Neuronal stem cell (in vitro differentiated cells): ENCODE data around the gene RNF150.

Source experiments
- DNase-seq: peaks from one replicate; pipeline ENCODE4 v3.0.0-alpha.2; 2013; ENCODE audit warnings: low spot score
- H2AFZ ChIP-seq: one replicate; pipeline ENCODE4 v1.6.1; 2013; ENCODE audit warnings: mild to moderate bottlenecking, low read length, inconsistent platforms
- H2AK5ac ChIP-seq: 2 replicates; pipeline ENCODE4 v1.6.1; 2013; ENCODE audit warnings: low read depth, mild to moderate bottlenecking, inconsistent platforms, low read length, moderate library complexity, mixed read lengths
- H2BK120ac ChIP-seq: 2 replicates; pipeline ENCODE4 v1.6.1; 2013; ENCODE audit warnings: low read depth, mild to moderate bottlenecking, inconsistent platforms, low read length, moderate library complexity, mixed read lengths
- H2BK12ac ChIP-seq: one replicate; pipeline ENCODE4 v1.6.1; 2013; ENCODE audit warnings: low read length, inconsistent platforms
- H2BK15ac ChIP-seq: 2 replicates; pipeline ENCODE4 v1.6.1; 2013; ENCODE audit warnings: mild to moderate bottlenecking, low read length, inconsistent platforms, mixed read lengths
- H2BK5ac ChIP-seq: one replicate; pipeline ENCODE4 v1.6.1; 2013; ENCODE audit warnings: inconsistent platforms, mild to moderate bottlenecking, low read length, moderate library complexity
- H3K14ac ChIP-seq: one replicate; pipeline ENCODE4 v1.6.1; 2013; ENCODE audit warnings: low read length, inconsistent platforms
- H3K18ac ChIP-seq: 2 replicates; pipeline ENCODE4 v1.6.1; 2013; ENCODE audit warnings: low read length, inconsistent platforms
- H3K23ac ChIP-seq: 2 replicates; pipeline ENCODE4 v1.6.1; 2013; ENCODE audit warnings: low read depth, mild to moderate bottlenecking, mixed read lengths, low read length, inconsistent platforms; ENCODE audit not compliant: poor library complexity
- H3K27ac ChIP-seq: replicated peaks from 3 replicates; pipeline ENCODE4 v1.5.1; 2013; ENCODE audit warnings: low read length, inconsistent platforms
- H3K27me3 ChIP-seq, 3 experiments: 2 replicates each; pipeline ENCODE4 v1.6.1; 2013; ENCODE audit warnings: low read length in 3 of 3, mild to moderate bottlenecking in 2 of 3, inconsistent platforms in 1 of 3, low read depth in 1 of 3, mixed read lengths in 1 of 3, moderate library complexity in 1 of 3; ENCODE audit not compliant: control insufficient read depth in 3 of 3, insufficient read depth in 3 of 3
- H3K36me3 ChIP-seq, 2 donors: replicated peaks in 1 of 2; 2 replicates each; pipeline ENCODE4 v1.6.1; 2013; ENCODE audit warnings: low read length in 2 of 2; ENCODE audit not compliant: control insufficient read depth in 2 of 2, insufficient read depth in 2 of 2
- H3K4ac ChIP-seq: 2 replicates; pipeline ENCODE4 v1.6.1; 2013; ENCODE audit warnings: inconsistent platforms, mild to moderate bottlenecking, low read length, moderate library complexity
- H3K4me1 ChIP-seq, 2 donors: 1 replicate in 1 of 2; 2 replicates in 1 of 2; pipeline ENCODE4 v1.6.1; 2013; ENCODE audit warnings: low read length in 2 of 2, low read depth in 1 of 2; ENCODE audit not compliant: control insufficient read depth in 2 of 2, insufficient read depth in 1 of 2
- H3K4me2 ChIP-seq: one replicate; pipeline ENCODE4 v1.6.1; 2013; ENCODE audit warnings: mild to moderate bottlenecking, low read length, inconsistent platforms; ENCODE audit not compliant: insufficient read depth, poor library complexity, severe bottlenecking
- H3K4me3 ChIP-seq, 2 donors: 2 replicates each; pipeline ENCODE4 v1.5.1; 2013; ENCODE audit warnings: low read length in 2 of 2, mild to moderate bottlenecking in 2 of 2, inconsistent platforms in 1 of 2, moderate library complexity in 1 of 2
- H3K79me1 ChIP-seq: one replicate; pipeline ENCODE4 v1.6.1; 2013; ENCODE audit warnings: low read depth, mild to moderate bottlenecking, inconsistent platforms, low read length, moderate library complexity
- H3K9ac ChIP-seq: one replicate; pipeline ENCODE4 v1.6.1; 2013; ENCODE audit warnings: mild to moderate bottlenecking, low read depth, low read length, inconsistent platforms; ENCODE audit not compliant: poor library complexity
- H3K9me3 ChIP-seq, 2 donors: replicated peaks in 1 of 2; 2 replicates each; pipeline versions ENCODE3 to v1.6.1; 2013; ENCODE audit warnings: low read length in 2 of 2, mild to moderate bottlenecking in 2 of 2, inconsistent platforms in 1 of 2, low read depth in 1 of 2, mixed read lengths in 1 of 2, moderate library complexity in 1 of 2; ENCODE audit not compliant: control insufficient read depth in 2 of 2, insufficient read depth in 1 of 2
- H4K8ac ChIP-seq: one replicate; pipeline ENCODE4 v1.6.1; 2013; ENCODE audit warnings: low read depth, mild to moderate bottlenecking, inconsistent platforms, low read length, moderate library complexity
- H4K91ac ChIP-seq: one replicate; pipeline ENCODE4 v1.6.1; 2013; ENCODE audit warnings: low read length, low read depth, mild to moderate bottlenecking, inconsistent platforms; ENCODE audit not compliant: poor library complexity
- WGBS, 2 donors: extraction: QIAGEN DNeasy Blood & Tissue Kit; methylation state at CpG; one replicate each; pipeline ENCODE4 v1.1.7; 2013; ENCODE audit warnings: missing lambda C conversion rate in 2 of 2, mixed read lengths in 1 of 2; ENCODE audit not compliant: insufficient read length in 2 of 2, insufficient replicate concordance in 1 of 2; ENCODE audit errors: extremely low coverage in 2 of 2; 5-methylcytosine and 5-hydroxymethylcytosine counted together

RNF150 gene

GRCh38 chr4:140865253-140866217 is 267.7 kb downstream of the RNF150 start:
- no peak for DNase-seq
- H4K8ac ChIP-seq, result no peak overlapping the region
- H2AK5ac ChIP-seq, result no peak overlapping the region
- no peak overlapping the region for H2BK12ac ChIP-seq
- H3K27me3 ChIP-seq, result peaks cover 0 to 60% (median 7%) of the 10 kb centered on the region in 3 experiments
- WGBS, 2 donors, result no CpG with 5 or more reads among the region's 7 CpGs
- H3K79me1 ChIP-seq, result no peaks in the 10 kb centered on the region
- peaks cover 0 to 34% of the 10 kb centered on the region in 2 donors for H3K36me3 ChIP-seq
- H3K9me3 ChIP-seq, result no peaks in the 10 kb centered on the region
- no peak overlapping the region for H3K4me3 ChIP-seq
- no peak overlapping the region for H3K23ac ChIP-seq
- H3K9ac ChIP-seq, result no peak overlapping the region
- no peak overlapping the region for H2AFZ ChIP-seq
- no peak overlapping the region for H3K18ac ChIP-seq
- H3K14ac ChIP-seq, result no peak overlapping the region
- H3K4me1 ChIP-seq, result peaks cover 0 to 2% of the 10 kb centered on the region in 2 donors
- no peak overlapping the region for H3K4ac ChIP-seq
- no peak overlapping the region for H2BK15ac ChIP-seq
- no peak overlapping the region for H2BK5ac ChIP-seq
- H2BK120ac ChIP-seq, result no peak overlapping the region
- H3K4me2 ChIP-seq, result no peak overlapping the region
- H3K27ac ChIP-seq, result no peak overlapping the region
- H4K91ac ChIP-seq, result no peak overlapping the region

- no peak overlapping the region for H2BK120ac ChIP-seq
- H4K8ac ChIP-seq, result no peak overlapping the region
- no peak overlapping the region for H2BK15ac ChIP-seq
- H3K79me1 ChIP-seq, result no peaks in the 10 kb centered on the region
- no peaks in the 10 kb centered on the region for H3K9me3 ChIP-seq
- no peak overlapping the region for H3K18ac ChIP-seq
- H2BK5ac ChIP-seq, result no peak overlapping the region
- no peak overlapping the region for H3K23ac ChIP-seq
- no peak overlapping the region for H3K4me3 ChIP-seq
- no peak overlapping the region for H3K9ac ChIP-seq
- no peak overlapping the region for H2BK12ac ChIP-seq
- no CpG with 5 or more reads among the region's 2 CpGs for WGBS, 2 donors
- H3K27me3 ChIP-seq, result peaks cover 0 to 51% (median 4%) of the 10 kb centered on the region in 3 experiments
- no peak for DNase-seq
- H3K4ac ChIP-seq, result no peak overlapping the region
- peaks cover 0 to 32% of the 10 kb centered on the region in 2 donors for H3K36me3 ChIP-seq
- no peak overlapping the region for H3K14ac ChIP-seq
- no peak overlapping the region for H3K27ac ChIP-seq
- H4K91ac ChIP-seq, result no peak overlapping the region
- H3K4me2 ChIP-seq, result no peak overlapping the region
- H2AK5ac ChIP-seq, result no peak overlapping the region
- H2AFZ ChIP-seq, result no peak overlapping the region
- H3K4me1 ChIP-seq, result peaks cover 0 to 2% of the 10 kb centered on the region in 2 donors
Observed at GRCh38 chr4:140863197-140863596, 270.1 kb downstream of the RNF150 start.

- Histone ChIP-seq H3K14ac (no peak overlapping the region), H2AFZ (no peak overlapping the region), H3K27me3 (peaks cover 0 to 40% (median 4%) of the 10 kb centered on the region in 3 experiments), H2AK5ac (no peak overlapping the region), H3K4ac (no peak overlapping the region), H3K9ac (no peak overlapping the region), H3K4me3 (no peak overlapping the region), H3K27ac (no peak overlapping the region), H4K91ac (no peak overlapping the region), H3K4me2 (no peak overlapping the region), H3K18ac (no peak overlapping the region), H2BK5ac (no peak overlapping the region), H3K23ac (no peak overlapping the region), H3K4me1 (peaks cover 0 to 2% of the 10 kb centered on the region in 2 donors), H3K79me1 (no peaks in the 10 kb centered on the region), H3K9me3 (no peaks in the 10 kb centered on the region), H3K36me3 (peaks cover 0 to 21% of the 10 kb centered on the region in 2 donors), H2BK12ac (no peak overlapping the region), H2BK15ac (no peak overlapping the region), H2BK120ac (no peak overlapping the region), H4K8ac (no peak overlapping the region)
- WGBS, 2 donors, result no CpG with 5 or more reads among the region's 4 CpGs
- no peak for DNase-seq
Observed at GRCh38 chr4:140862177-140862442, 271.2 kb downstream of the RNF150 start.

- Histone ChIP-seq H2BK120ac (no peak overlapping the region), H3K4me2 (no peak overlapping the region), H3K36me3 (peaks cover 0 to 16% of the 10 kb centered on the region in 2 donors), H3K4me1 (peaks cover 0 to 6% of the 10 kb centered on the region in 2 donors), H4K8ac (no peak overlapping the region), H3K79me1 (no peaks in the 10 kb centered on the region), H3K18ac (no peak overlapping the region), H3K14ac (no peak overlapping the region), H3K9me3 (no peaks in the 10 kb centered on the region), H2AFZ (no peak overlapping the region), H4K91ac (no peak overlapping the region), H2BK5ac (no peak overlapping the region), H2BK12ac (no peak overlapping the region), H3K27ac (no peak overlapping the region), H3K9ac (no peak overlapping the region), H3K4ac (no peak overlapping the region), H3K23ac (no peak overlapping the region), H2AK5ac (no peak overlapping the region), H3K4me3 (no peak overlapping the region), H3K27me3 (peaks cover 0 to 37% (median 4%) of the 10 kb centered on the region in 3 experiments), H2BK15ac (no peak overlapping the region)
- no CpG with 5 or more reads among the region's 7 CpGs for WGBS, 2 donors
- peak; percentile 62 for DNase-seq
Observed at GRCh38 chr4:140861359-140862176, 271.7 kb downstream of the RNF150 start.
